Measurements from ENCODE around the gene TPRG1L. TPM values are rescaled to one million over a fixed set of nuclear protein-coding genes. Genes with fewer than 3 reads are reported as not detected.

The TPRG1L gene
- total and polyA plus RNA-seq, 2 experiments from 2014 or later, result 6.2 to 20.3 TPM

Other genes with a start within 250 kb of the TPRG1L start
- gene ARHGEF16, start 170.3 kb upstream of the TPRG1L start, total RNA-seq (2014; rRNA removed; shearing (Covaris generic)), result 19.1 and 29.3 TPM in 2 replicates
- gene ARHGEF16, start 170.3 kb upstream of the TPRG1L start, polyA plus RNA-seq (2016; fragmentation: Nextera tagmentation; extraction: Ambion mirVana), result 11.2 and 12.2 TPM in 2 replicates
- gene MEGF6, start 13.5 kb upstream of the TPRG1L start, total RNA-seq (2014; rRNA removed; shearing (Covaris generic)), result 15.4 and 21.4 TPM in 2 replicates
- 4.0 and 4.7 TPM in 2 replicates for gene MEGF6, start 13.5 kb upstream of the TPRG1L start, polyA plus RNA-seq (2016; fragmentation: Nextera tagmentation; extraction: Ambion mirVana)
- gene WRAP73, start 25.1 kb downstream of the TPRG1L start, total RNA-seq (2014; rRNA removed; shearing (Covaris generic)), result 40.8 and 43.3 TPM in 2 replicates
- 22.6 and 24.4 TPM in 2 replicates for gene WRAP73, start 25.1 kb downstream of the TPRG1L start, polyA plus RNA-seq (2016; fragmentation: Nextera tagmentation; extraction: Ambion mirVana)
- 1.8 and 3.4 TPM in 2 replicates for gene TP73, start 27.5 kb downstream of the TPRG1L start, total RNA-seq (2014; rRNA removed; shearing (Covaris generic))
- 1.4 and 1.8 TPM in 2 replicates for gene TP73, start 27.5 kb downstream of the TPRG1L start, polyA plus RNA-seq (2016; fragmentation: Nextera tagmentation; extraction: Ambion mirVana)
- gene CCDC27, start 127.4 kb downstream of the TPRG1L start, total RNA-seq (2014; rRNA removed; shearing (Covaris generic)), result 0.45 TPM in 1 of 2 replicates, not detected in the other
- gene CCDC27, start 127.4 kb downstream of the TPRG1L start, polyA plus RNA-seq (2016; fragmentation: Nextera tagmentation; extraction: Ambion mirVana), result 0.18 TPM in 1 of 2 replicates, not detected in the other
- 3.2 TPM in 1 of 2 replicates, not detected in the other for gene SMIM1, start 147.7 kb downstream of the TPRG1L start, total RNA-seq (2014; rRNA removed; shearing (Covaris generic))
- 7.2 and 12.0 TPM in 2 replicates for gene SMIM1, start 147.7 kb downstream of the TPRG1L start, polyA plus RNA-seq (2016; fragmentation: Nextera tagmentation; extraction: Ambion mirVana)
- gene LRRC47, start 171.5 kb downstream of the TPRG1L start, total RNA-seq (2014; rRNA removed; shearing (Covaris generic)), result 75.7 and 76.8 TPM in 2 replicates
- 15.8 and 17.2 TPM in 2 replicates for gene LRRC47, start 171.5 kb downstream of the TPRG1L start, polyA plus RNA-seq (2016; fragmentation: Nextera tagmentation; extraction: Ambion mirVana)
- gene CEP104, start 232.2 kb downstream of the TPRG1L start, total RNA-seq (2014; rRNA removed; shearing (Covaris generic)), result 17.7 and 32.2 TPM in 2 replicates
- gene CEP104, start 232.2 kb downstream of the TPRG1L start, polyA plus RNA-seq (2016; fragmentation: Nextera tagmentation; extraction: Ambion mirVana), result 20.5 and 21.1 TPM in 2 replicates
- 12.6 and 18.1 TPM in 2 replicates for gene DFFB, start 232.5 kb downstream of the TPRG1L start, total RNA-seq (2014; rRNA removed; shearing (Covaris generic))
- 4.4 and 6.5 TPM in 2 replicates for gene DFFB, start 232.5 kb downstream of the TPRG1L start, polyA plus RNA-seq (2016; fragmentation: Nextera tagmentation; extraction: Ambion mirVana)